Chondrocyte (in vitro differentiated cells): Measurements from ENCODE around the gene BORCS6. TPM values are rescaled to one million over a fixed set of nuclear protein-coding genes. Genes with fewer than 3 reads are reported as not detected.
A peak's percentile ranks its signal among the peaks of the same experiment; 100 is the strongest.
"Not testable (repeated sequence)": the region's sequence is repeated elsewhere in the genome, so short reads cannot be mapped to it uniquely, and the experiment has no call there.

Source experiments
- DNase-seq: peaks from one replicate; pipeline ENCODE4 v3.0.0; 2021; ENCODE audit warnings: mixed read lengths, low spot score
- H3K27ac Mint-ChIP-seq: one replicate; pipeline ENCODE4 v1.8.0; 2021; ENCODE audit warnings: mild to moderate bottlenecking, moderate library complexity, mixed read lengths; ENCODE audit not compliant: unreplicated experiment
- H3K27me3 Mint-ChIP-seq: 2 replicates; pipeline ENCODE4 v1.8.0; 2021; ENCODE audit warnings: low read depth, mixed read lengths
- H3K36me3 Mint-ChIP-seq: 2 replicates; pipeline ENCODE4 v1.8.0; 2021; ENCODE audit warnings: low read depth, mixed read lengths
- H3K4me1 Mint-ChIP-seq: 2 replicates; pipeline ENCODE4 v1.8.0; 2021; ENCODE audit warnings: low read depth, mild to moderate bottlenecking, mixed read lengths
- H3K4me3 Mint-ChIP-seq: one replicate; pipeline ENCODE4 v1.8.0; 2021; ENCODE audit warnings: mild to moderate bottlenecking, moderate library complexity, mixed read lengths; ENCODE audit not compliant: unreplicated experiment
- H3K9me3 Mint-ChIP-seq: 2 replicates; pipeline ENCODE4 v1.8.0; 2021; ENCODE audit warnings: low read depth, mixed read lengths
- total RNA-seq: library from RNA; stranded (reverse); gene quantifications from 3 replicates; pipeline ENCODE4 v1.2.1, GENCODE V29; 2021
- TF ChIP-seq, protein P1 (sequence below): fragments of 200-600 bp; sonication (generic); IDR thresholded peaks from 2 replicates; pipeline ENCODE4 v1.5.0; 2021; ENCODE audit warnings: antibody characterized with exemption, mild to moderate bottlenecking, moderate library complexity

The BORCS6 gene
- total RNA-seq, 1 donor from 2014 or later: 8.2 TPM

DNA sequence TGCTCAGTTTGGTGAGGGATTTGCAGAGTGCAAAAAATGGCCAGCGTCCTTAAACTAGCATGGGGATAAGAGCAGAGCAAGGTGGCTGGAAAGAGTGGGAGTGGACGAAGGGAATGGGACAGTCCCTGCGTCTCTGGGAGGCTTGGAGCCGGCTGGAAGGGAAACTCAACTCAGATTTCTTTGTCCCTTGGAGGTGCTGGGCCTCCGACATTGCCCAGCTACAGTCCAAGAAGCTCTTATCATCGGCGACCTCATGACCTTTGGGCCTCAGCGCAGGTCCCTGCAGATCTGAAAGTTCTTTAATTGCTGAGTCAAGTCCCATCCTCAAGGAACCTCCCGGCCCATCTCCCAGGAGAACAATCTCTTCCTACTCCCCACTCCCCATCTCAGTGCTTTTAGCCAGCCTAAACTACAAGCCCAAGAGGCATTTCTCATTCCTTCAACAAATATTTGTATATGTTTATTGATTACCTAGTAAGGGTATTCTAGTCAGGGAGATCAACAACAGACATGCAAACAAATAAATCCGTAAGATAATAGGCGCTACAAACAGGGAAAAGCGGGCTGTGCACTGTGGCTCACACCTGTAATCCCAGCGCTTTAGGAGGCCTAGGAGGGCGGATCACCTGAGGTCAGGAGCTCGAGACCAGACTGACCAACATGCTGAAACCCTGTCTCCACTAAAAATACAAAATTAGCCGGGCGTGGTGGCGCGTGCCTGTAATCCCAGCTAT is 12.8 kb downstream of the BORCS6 start:
- H3K9me3 Mint-ChIP-seq: no peaks in the 10 kb centered on the region
- H3K27me3 Mint-ChIP-seq: no peaks in the 10 kb centered on the region
- H3K27ac Mint-ChIP-seq: peak overlapping the region; percentile 96
- H3K4me3 Mint-ChIP-seq: peak overlapping the region; percentile 91
- peaks cover 41% of the 10 kb centered on the region for H3K4me1 Mint-ChIP-seq
- no peaks in the 10 kb centered on the region for H3K36me3 Mint-ChIP-seq
- TF ChIP-seq, protein P1, sequence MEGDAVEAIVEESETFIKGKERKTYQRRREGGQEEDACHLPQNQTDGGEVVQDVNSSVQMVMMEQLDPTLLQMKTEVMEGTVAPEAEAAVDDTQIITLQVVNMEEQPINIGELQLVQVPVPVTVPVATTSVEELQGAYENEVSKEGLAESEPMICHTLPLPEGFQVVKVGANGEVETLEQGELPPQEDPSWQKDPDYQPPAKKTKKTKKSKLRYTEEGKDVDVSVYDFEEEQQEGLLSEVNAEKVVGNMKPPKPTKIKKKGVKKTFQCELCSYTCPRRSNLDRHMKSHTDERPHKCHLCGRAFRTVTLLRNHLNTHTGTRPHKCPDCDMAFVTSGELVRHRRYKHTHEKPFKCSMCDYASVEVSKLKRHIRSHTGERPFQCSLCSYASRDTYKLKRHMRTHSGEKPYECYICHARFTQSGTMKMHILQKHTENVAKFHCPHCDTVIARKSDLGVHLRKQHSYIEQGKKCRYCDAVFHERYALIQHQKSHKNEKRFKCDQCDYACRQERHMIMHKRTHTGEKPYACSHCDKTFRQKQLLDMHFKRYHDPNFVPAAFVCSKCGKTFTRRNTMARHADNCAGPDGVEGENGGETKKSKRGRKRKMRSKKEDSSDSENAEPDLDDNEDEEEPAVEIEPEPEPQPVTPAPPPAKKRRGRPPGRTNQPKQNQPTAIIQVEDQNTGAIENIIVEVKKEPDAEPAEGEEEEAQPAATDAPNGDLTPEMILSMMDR: no peak
- DNase-seq: no peak

DNA sequence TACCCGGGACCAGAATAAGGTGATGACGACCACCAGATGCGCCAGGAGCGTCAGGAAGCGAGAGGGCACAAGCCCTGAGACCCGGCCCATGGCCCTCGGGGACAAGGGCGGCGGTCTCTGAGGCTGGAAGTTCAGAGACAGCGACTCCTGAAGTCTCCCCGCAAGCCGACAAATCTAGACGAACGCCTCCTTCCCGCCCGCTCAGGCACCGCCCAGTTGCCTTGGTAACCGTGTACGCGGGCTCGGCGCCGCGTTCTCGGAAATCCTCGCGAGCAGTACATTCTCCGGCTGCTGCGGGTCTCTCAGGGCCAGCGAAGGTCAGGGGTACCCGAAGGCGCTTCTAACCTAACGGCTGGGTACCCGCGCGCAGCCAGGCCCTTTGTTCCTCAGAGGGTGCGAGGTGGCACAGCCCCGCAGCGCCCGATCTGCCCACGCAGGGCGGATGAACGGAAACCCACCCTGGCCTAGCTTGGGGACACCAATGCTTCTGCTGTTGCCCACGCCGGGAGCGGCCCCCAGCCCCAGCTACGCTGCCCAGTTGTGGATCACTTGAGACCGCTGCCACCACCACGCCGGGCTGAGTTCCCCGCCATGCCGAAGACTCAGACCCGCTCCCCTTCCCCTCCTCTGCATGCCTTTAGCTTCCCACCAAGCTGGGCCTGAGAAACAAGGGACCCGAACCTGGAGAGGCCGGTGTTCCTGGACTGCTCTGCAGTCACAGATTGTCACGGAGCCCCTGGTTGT is 13.6 kb downstream of the BORCS6 start, which contains the start of gene TMEM107:
Gene TMEM107 (minus strand): TSS at position 184 of the 744 bp plus-strand sequence. CDS start 94 bp downstream, at position 90.
- TF ChIP-seq, protein P1: peak; percentile 35
- no peaks in the 10 kb centered on the region for H3K27me3 Mint-ChIP-seq
- no peaks in the 10 kb centered on the region for H3K36me3 Mint-ChIP-seq

DNA sequence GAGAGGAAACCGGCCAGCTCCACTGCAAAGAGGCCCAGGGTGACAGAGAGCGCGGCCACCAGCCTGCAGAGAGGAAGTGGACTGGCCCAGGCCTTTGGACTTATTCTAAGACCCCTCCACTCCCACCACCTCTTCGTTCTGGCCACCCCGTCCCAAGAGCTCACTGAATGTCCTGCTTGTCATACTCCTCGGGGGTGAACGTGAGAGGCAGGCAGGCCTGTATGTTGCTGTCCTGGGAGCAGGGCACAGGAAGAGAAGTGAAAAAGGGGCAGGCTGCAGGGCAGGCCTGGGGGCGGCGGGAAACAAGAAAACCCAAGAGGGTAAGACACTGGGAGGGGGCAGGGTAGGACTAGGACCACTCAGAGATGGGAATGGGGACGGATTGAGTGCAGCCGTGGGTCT is 14.2 kb downstream of the BORCS6 start:
- peak overlapping the region; percentile 96 for H3K27ac Mint-ChIP-seq
- H3K9me3 Mint-ChIP-seq: no peaks in the 10 kb centered on the region
- TF ChIP-seq, protein P1: no peak
- no peaks in the 10 kb centered on the region for H3K27me3 Mint-ChIP-seq
- H3K36me3 Mint-ChIP-seq: no peaks in the 10 kb centered on the region
- peaks cover 41% of the 10 kb centered on the region for H3K4me1 Mint-ChIP-seq
- peak overlapping the region; percentile 91 for H3K4me3 Mint-ChIP-seq
- DNase-seq: no peak

More for the DNA sequence above, 13.6 kb downstream of the BORCS6 start, which contains the start of gene TMEM107:
- Mint-ChIP-seq H3K27ac (peak within 1 kb of the TSS; percentile 96), H3K4me3 (peak within 1 kb of the TSS; percentile 91), H3K9me3 (no peaks in the 10 kb centered on the region), H3K4me1 (peaks cover 41% of the 10 kb centered on the region)
- DNase-seq: no peak

DNA sequence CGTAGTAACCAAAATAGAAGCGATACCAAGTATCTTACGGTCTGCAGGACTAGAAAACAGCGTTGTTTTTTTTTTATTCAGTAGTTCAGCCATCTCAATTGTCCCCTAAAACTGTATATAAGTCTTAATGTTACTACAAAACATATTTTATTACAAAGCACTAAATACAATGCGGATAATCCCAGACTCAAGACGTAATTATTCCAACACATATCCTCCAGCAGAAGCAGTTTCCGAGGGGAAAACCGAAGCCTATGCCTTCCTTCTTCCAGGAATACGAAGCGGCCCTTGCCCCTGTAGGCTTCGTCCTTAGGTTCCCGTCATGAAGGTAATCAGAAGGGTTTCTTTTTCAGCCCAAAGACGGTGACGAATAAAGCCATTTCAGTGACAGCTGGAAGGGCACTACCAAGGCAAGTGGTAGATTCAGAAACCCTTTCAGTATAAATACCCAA is 16.1 kb downstream of the BORCS6 start:
- no peak for DNase-seq
- H3K27ac Mint-ChIP-seq: peak overlapping the region; percentile 99
- H3K4me1 Mint-ChIP-seq: peaks cover 41% of the 10 kb centered on the region
- H3K4me3 Mint-ChIP-seq: peak overlapping the region; percentile 76
- no peaks in the 10 kb centered on the region for H3K36me3 Mint-ChIP-seq
- no peaks in the 10 kb centered on the region for H3K9me3 Mint-ChIP-seq
- H3K27me3 Mint-ChIP-seq: no peaks in the 10 kb centered on the region
- TF ChIP-seq, protein P1: no peak

DNA sequence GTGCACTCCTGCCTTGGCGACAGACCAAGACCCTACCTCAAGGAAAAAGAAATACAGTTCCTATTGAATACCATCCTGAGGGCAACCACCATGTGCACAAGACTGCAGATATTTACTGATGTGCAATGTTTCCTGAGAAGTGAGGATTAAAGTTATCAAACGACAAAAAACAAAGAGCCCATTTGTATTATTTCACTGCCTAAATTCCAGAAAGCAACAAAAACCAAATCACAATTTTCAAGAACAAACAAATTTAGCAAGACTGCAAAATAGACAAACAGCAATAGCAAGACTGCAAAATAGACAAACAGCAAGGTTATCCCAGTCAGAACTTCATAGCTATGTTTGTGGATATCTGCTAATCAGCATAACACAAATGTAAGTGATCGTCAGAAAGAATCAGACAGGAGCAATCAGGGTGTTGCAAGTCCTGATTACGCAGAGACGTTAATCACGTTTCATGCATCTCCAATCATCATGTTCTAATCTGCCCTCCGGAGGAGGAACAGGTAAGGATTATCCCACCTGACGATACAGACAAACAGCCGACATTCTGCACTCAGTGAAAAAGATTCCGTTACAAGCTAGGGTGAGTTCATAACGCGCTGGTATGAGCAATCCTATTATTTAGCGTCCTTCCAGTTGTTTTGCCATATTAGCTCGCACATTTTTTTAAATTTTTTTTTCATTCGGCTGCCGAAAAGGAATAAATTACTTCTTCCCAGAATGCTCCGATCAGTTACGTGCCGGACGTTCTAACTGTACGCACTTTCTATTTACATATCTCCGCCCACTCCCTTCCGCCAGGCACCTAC is 16.7 kb downstream of the BORCS6 start:
- peak overlapping the region; percentile 99 for H3K27ac Mint-ChIP-seq
- H3K27me3 Mint-ChIP-seq: no peaks in the 10 kb centered on the region
- peaks cover 41% of the 10 kb centered on the region for H3K4me1 Mint-ChIP-seq
- H3K4me3 Mint-ChIP-seq: peak overlapping the region; percentile 76
- H3K9me3 Mint-ChIP-seq: no peaks in the 10 kb centered on the region
- TF ChIP-seq, protein P1: no peak
- DNase-seq: no peak
- H3K36me3 Mint-ChIP-seq: no peaks in the 10 kb centered on the region

DNA sequence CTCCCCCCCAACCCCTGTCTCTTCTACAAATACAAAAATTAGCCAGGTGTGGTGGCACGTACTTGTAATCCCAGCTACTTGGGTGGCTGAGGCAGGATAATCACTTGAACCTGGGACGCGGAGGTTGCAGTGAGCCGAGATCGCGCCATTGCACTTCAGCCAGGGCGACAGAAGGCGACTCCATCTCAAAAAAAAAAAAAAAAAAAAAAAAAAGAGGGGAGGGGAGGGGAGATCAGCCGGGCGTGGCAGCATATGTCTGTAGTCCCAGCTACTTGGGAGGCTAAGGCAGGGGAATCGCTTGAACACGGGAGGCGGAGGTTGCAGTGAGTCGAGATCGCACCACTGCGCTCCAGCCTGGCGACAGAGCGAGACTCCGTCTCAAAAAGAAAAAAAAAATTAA is 19.8 kb downstream of the BORCS6 start:
- not testable (repeated sequence) for H3K36me3 Mint-ChIP-seq, H3K27ac Mint-ChIP-seq, H3K4me3 Mint-ChIP-seq, H3K27me3 Mint-ChIP-seq, DNase-seq, H3K9me3 Mint-ChIP-seq
- peaks cover 23% of the 10 kb centered on the region for H3K4me1 Mint-ChIP-seq
